ENCODE measurements around the gene CASZ1.

GRCh38 chr1:10662090-10662688 lies 134.3 kb downstream of the CASZ1 start:
- no peak for TF ChIP-seq CTCF (IDR thresholded peaks at IDR 0.05)
- no peak for TF ChIP-seq POLR2A (IDR thresholded peaks at IDR 0.05)

Measured in lower leg skin (tissue), 3 donors.